ENCODE measurements around the gene NR0B2. TPM values are rescaled to one million over a fixed set of nuclear protein-coding genes. Genes with fewer than 3 reads are reported as not detected.

Gene NR0B2
- polyA plus RNA-seq, 1 donor (not counting 4 experiments of a cell fraction or from before 2014, with no cell fraction given), result not detected

DNA sequence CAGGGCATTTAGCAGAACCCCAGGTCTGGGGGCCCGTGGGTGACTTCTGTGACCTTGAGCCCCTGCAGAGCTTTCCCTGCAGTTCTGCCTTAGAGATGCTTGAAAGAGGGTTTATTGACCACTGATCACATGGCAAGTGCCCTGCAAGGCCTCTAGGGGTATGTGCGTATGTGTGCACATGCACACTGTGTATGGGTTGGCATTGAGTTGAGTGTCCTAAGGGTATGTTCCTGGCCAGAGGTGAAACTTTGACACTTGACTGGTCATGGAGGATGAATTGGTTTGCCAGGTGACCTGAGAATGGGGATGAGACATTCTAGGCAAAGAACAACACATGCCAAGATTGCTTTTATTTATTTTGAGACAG lies 24.9 kb upstream of the NR0B2 start:
- no peaks in the 10 kb centered on the region for H3K4me1 ChIP-seq (ENCODE audit: control insufficient read depth, extremely low read depth, insufficient read depth, low read length)
- no peaks in the 10 kb centered on the region for H3K27me3 ChIP-seq (ENCODE audit: control insufficient read depth, extremely low read depth, insufficient read depth, low read length)
- dilution Hi-C loops (cut with MboI; ENCODE audit: extremely low pct_ligation_motif_present, low sequenced_read_pairs), result no loop called here
- no peaks in the 10 kb centered on the region for H4K20me1 ChIP-seq (ENCODE audit: control insufficient read depth, extremely low read depth, insufficient read depth, low read length)
- FAIRE-seq, result no peak
- no peak overlapping the region for H3K4me2 ChIP-seq (ENCODE audit: control insufficient read depth, extremely low read depth, insufficient read depth, low read depth, low read length)
- no peak overlapping the region for H3K27ac ChIP-seq (ENCODE audit: control insufficient read depth, insufficient read depth, low read length)
- H2AFZ ChIP-seq (ENCODE audit: control insufficient read depth, low read length), result no peak overlapping the region
- DNase-seq (ENCODE audit: low read depth, low spot score), result no peak
- no peak overlapping the region for H3K9ac ChIP-seq (ENCODE audit: control insufficient read depth, extremely low read depth, insufficient read depth, low read length)
- TF ChIP-seq EZH2 (IDR thresholded peaks at IDR 0.05; ENCODE audit: low read length) (no peak), CTCF (optimal IDR thresholded peaks at IDR 0.05 in 1 of 3, IDR thresholded peaks at IDR 0.05 in 1 of 3, conservative IDR thresholded peaks at IDR 0.05 in 1 of 3; ENCODE audit: extremely low read depth in 1 of 3, insufficient read depth in 2 of 3, low read length in 3 of 3) (no peak)
- H3K36me3 ChIP-seq (ENCODE audit: control insufficient read depth in 2 of 2, extremely low read depth in 1 of 2, insufficient read depth in 2 of 2, low read length in 2 of 2), result peaks cover 27 to 41% of the 10 kb centered on the region in 2 experiments
- H3K9me1 ChIP-seq (ENCODE audit: control insufficient read depth, extremely low read depth, insufficient read depth, low read length), result no peaks in the 10 kb centered on the region
- no peak overlapping the region for H3K4me3 ChIP-seq (ENCODE audit: control insufficient read depth in 2 of 3, extremely low read depth in 1 of 3, insufficient read depth in 2 of 3, low read depth in 1 of 3, low read length in 3 of 3)
- no peaks in the 10 kb centered on the region for H3K9me3 ChIP-seq (ENCODE audit: control insufficient read depth, low read depth, low read length)
- peaks cover 36% of the 10 kb centered on the region for H3K79me2 ChIP-seq (ENCODE audit: control insufficient read depth, insufficient read depth, low read length)

DNA sequence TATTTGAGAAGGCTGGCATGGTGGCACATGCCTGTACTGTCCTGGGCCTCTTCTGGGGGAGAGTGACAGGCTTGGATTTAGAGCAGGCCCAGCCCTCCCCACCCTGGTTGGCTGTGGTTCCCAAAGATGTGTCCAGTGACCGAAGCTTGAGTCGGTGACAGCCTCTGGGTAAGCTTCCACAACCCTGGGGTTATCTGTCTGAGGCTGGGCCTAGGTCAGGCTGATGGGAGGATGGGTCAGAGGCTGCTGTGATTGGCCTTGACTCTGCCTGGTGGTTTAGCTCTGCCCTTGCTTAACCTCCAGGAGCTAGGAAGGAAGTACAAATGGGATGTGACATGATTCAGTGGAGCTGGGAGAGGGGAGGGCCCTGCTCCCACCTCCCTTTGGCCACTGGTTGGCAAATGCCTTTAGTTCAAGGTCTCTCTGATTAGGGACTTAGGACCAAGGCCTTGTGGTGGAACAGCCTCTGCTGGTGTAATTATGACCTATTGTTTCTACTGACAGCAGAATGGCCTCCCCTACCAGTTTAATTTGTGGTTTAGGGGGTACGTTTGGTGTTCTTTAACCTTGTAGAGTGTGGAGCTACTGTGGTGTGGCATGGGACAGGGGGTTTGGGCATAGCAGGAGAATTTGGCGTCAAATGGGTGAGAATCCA lies 24.4 kb upstream of the NR0B2 start:
- H3K36me3 ChIP-seq (ENCODE audit: control insufficient read depth in 2 of 2, extremely low read depth in 1 of 2, insufficient read depth in 2 of 2, low read length in 2 of 2), result peaks cover 25 to 36% of the 10 kb centered on the region in 2 experiments
- no peaks in the 10 kb centered on the region for H4K20me1 ChIP-seq (ENCODE audit: control insufficient read depth, extremely low read depth, insufficient read depth, low read length)
- H2AFZ ChIP-seq (ENCODE audit: control insufficient read depth, low read length), result no peak overlapping the region
- H3K9me3 ChIP-seq (ENCODE audit: control insufficient read depth, low read depth, low read length), result no peaks in the 10 kb centered on the region
- H3K9me1 ChIP-seq (ENCODE audit: control insufficient read depth, extremely low read depth, insufficient read depth, low read length), result no peaks in the 10 kb centered on the region
- no peak overlapping the region for H3K9ac ChIP-seq (ENCODE audit: control insufficient read depth, extremely low read depth, insufficient read depth, low read length)
- FAIRE-seq (no peak), DNase-seq (ENCODE audit: low read depth, low spot score) (no peak)
- no peak for TF ChIP-seq CTCF (optimal IDR thresholded peaks at IDR 0.05 in 1 of 3, IDR thresholded peaks at IDR 0.05 in 1 of 3, conservative IDR thresholded peaks at IDR 0.05 in 1 of 3; ENCODE audit: extremely low read depth in 1 of 3, insufficient read depth in 2 of 3, low read length in 3 of 3)
- H3K4me1 ChIP-seq (ENCODE audit: control insufficient read depth, extremely low read depth, insufficient read depth, low read length), result no peaks in the 10 kb centered on the region
- peaks cover 36% of the 10 kb centered on the region for H3K79me2 ChIP-seq (ENCODE audit: control insufficient read depth, insufficient read depth, low read length)
- dilution Hi-C loops (cut with MboI; ENCODE audit: extremely low pct_ligation_motif_present, low sequenced_read_pairs), result no loop called here
- H3K4me2 ChIP-seq (ENCODE audit: control insufficient read depth, extremely low read depth, insufficient read depth, low read depth, low read length), result no peak overlapping the region
- H3K27ac ChIP-seq (ENCODE audit: control insufficient read depth, insufficient read depth, low read length), result no peak overlapping the region
- no peaks in the 10 kb centered on the region for H3K27me3 ChIP-seq (ENCODE audit: control insufficient read depth, extremely low read depth, insufficient read depth, low read length)
- no peak overlapping the region for H3K4me3 ChIP-seq (ENCODE audit: control insufficient read depth in 2 of 3, extremely low read depth in 1 of 3, insufficient read depth in 2 of 3, low read depth in 1 of 3, low read length in 3 of 3)
